Endothelial cell of umbilical vein (primary cell): ENCODE measurements around the gene ADI1. TPM values are rescaled to one million over a fixed set of nuclear protein-coding genes. Genes with fewer than 3 reads are reported as not detected.

Source experiments
- BruUV-seq: library from RNA; stranded (reverse); fragments of 400-500 nt; replicated peaks from 2 replicates; lab custom pipeline; 2021; lab: Mats Ljungman, UMichigan
- CTCF ChIA-PET: fragments of 300-600, 350-600 bp; sonication (Branson Sonifier 250); formaldehyde crosslinking; loops from one replicate; lab custom pipeline; 2021; ENCODE audit warnings: antibody characterized with exemption, inconsistent platforms; lab: Charles Lee
- POLR2A ChIA-PET: fragments of 300-600, 350-600 bp; sonication (Branson Sonifier 250); formaldehyde crosslinking; loops from one replicate; lab custom pipeline; 2021; ENCODE audit warnings: antibody characterized with exemption, inconsistent platforms; lab: Charles Lee
- DNase-seq: peaks from one replicate; pipeline ENCODE4 v3.0.0-alpha.2; 2011; ENCODE audit warnings: low read depth, low spot score
- FAIRE-seq: peaks from 2 replicates; lab custom pipeline; 2011; peaks lifted over from hg19 to GRCh38; lab: Jason Lieb, UNC
- H2AFZ ChIP-seq: 2 replicates; pipeline ENCODE4 v1.6.0; 2012; ENCODE audit warnings: low read depth, low read length, control low read depth, inconsistent platforms
- H3K27ac ChIP-seq: 2 replicates; pipeline ENCODE4 v1.5.1; 2011; ENCODE audit warnings: low read depth, mild to moderate bottlenecking, control low read depth, low read length, moderate library complexity; ENCODE audit not compliant: insufficient read depth
- H3K27me3 ChIP-seq, 2 experiments: 2 replicates each; pipeline versions ENCODE4 v1.6.0 to v1.6.1; 2011; ENCODE audit warnings: low read length in 2 of 2, mixed read lengths in 1 of 2; ENCODE audit not compliant: control insufficient read depth in 2 of 2, insufficient read depth in 2 of 2
- H3K36me3 ChIP-seq, 2 experiments: 2 replicates in 1 of 2; 3 replicates in 1 of 2; pipeline ENCODE4 v1.5.1; 2011; ENCODE audit warnings: low read length in 2 of 2, mild to moderate bottlenecking in 1 of 2, moderate library complexity in 1 of 2; ENCODE audit not compliant: control insufficient read depth in 2 of 2, insufficient read depth in 2 of 2; ENCODE audit errors: extremely low read depth in 1 of 2
- H3K4me1 ChIP-seq: 3 replicates; pipeline ENCODE4 v1.5.1; 2011; ENCODE audit warnings: mild to moderate bottlenecking, low read length; ENCODE audit not compliant: control insufficient read depth, insufficient read depth; ENCODE audit errors: extremely low read depth
- H3K4me2 ChIP-seq: 2 replicates; pipeline ENCODE4 v1.6.1; 2011; ENCODE audit warnings: low read length, control low read depth, mixed read lengths; ENCODE audit not compliant: insufficient read depth
- H3K4me3 ChIP-seq, 3 experiments: fragments of 200-600 bp in 1 of 3; sonication (generic), shearing (Covaris generic) in 1 of 3; replicated peaks in 1 of 3; 2 replicates each; pipeline ENCODE4 v1.5.1; 2011 to 2016; ENCODE audit warnings: control low read depth in 3 of 3, low read length in 3 of 3, mild to moderate bottlenecking in 2 of 3, inconsistent platforms in 1 of 3, low read depth in 1 of 3, moderate library complexity in 1 of 3; ENCODE audit not compliant: insufficient read depth in 1 of 3
- H3K79me2 ChIP-seq: 2 replicates; pipeline ENCODE4 v1.6.0; 2012; ENCODE audit warnings: low read length, inconsistent platforms; ENCODE audit not compliant: control insufficient read depth, insufficient read depth
- H3K9ac ChIP-seq: replicated peaks from 2 replicates; pipeline ENCODE3; 2011; ENCODE audit warnings: low read length, control low read depth; ENCODE audit not compliant: insufficient read depth; ENCODE audit errors: extremely low read depth
- H3K9me1 ChIP-seq: replicated peaks from 3 replicates; pipeline ENCODE4 v1.6.0; 2011; ENCODE audit warnings: mild to moderate bottlenecking, low read length; ENCODE audit not compliant: control insufficient read depth, insufficient read depth; ENCODE audit errors: extremely low read depth
- H3K9me3 ChIP-seq: replicated peaks from 2 replicates; pipeline ENCODE4 v1.5.1; 2012; ENCODE audit warnings: low read length, inconsistent platforms; ENCODE audit not compliant: control insufficient read depth, insufficient read depth
- H4K20me1 ChIP-seq: replicated peaks from 2 replicates; pipeline ENCODE3; 2011; ENCODE audit warnings: mild to moderate bottlenecking, low read length; ENCODE audit not compliant: control insufficient read depth, insufficient read depth; ENCODE audit errors: extremely low read depth
- CTCF ChIP-seq, 2 donors: IDR thresholded peaks; 1 replicate in 1 of 2; 2 replicates in 1 of 2; pipeline ENCODE4 v1.5.1; 2011; ENCODE audit warnings: low read length in 2 of 2, mild to moderate bottlenecking in 2 of 2, moderate library complexity in 2 of 2, control low read depth in 1 of 2, inconsistent platforms in 1 of 2, low read depth in 1 of 2; ENCODE audit not compliant: insufficient read depth in 1 of 2; ENCODE audit errors: extremely low read depth in 1 of 2
- EZH2 ChIP-seq: IDR thresholded peaks from 2 replicates; pipeline ENCODE4 v1.6.1; 2012; ENCODE audit warnings: borderline replicate concordance, low read depth, mild to moderate bottlenecking, moderate library complexity, low read length, inconsistent platforms; ENCODE audit not compliant: severe bottlenecking
- GATA2 ChIP-seq: IDR thresholded peaks from 2 replicates; pipeline ENCODE4 v1.7.0; 2011; ENCODE audit warnings: low read depth, mild to moderate bottlenecking, moderate library complexity, mixed read lengths, low read length; ENCODE audit not compliant: insufficient read length, insufficient read depth
- JUN ChIP-seq: IDR thresholded peaks from 2 replicates; pipeline ENCODE4 v1.6.1; 2011; ENCODE audit warnings: borderline replicate concordance, low read depth; ENCODE audit not compliant: insufficient read length, insufficient read depth
- MAX ChIP-seq: IDR thresholded peaks from 2 replicates; pipeline ENCODE4 v1.6.1; 2011; ENCODE audit not compliant: insufficient read depth, insufficient read length
- MYC ChIP-seq: IDR thresholded peaks from one replicate; pipeline ENCODE4 v1.6.1; 2011; ENCODE audit warnings: mild to moderate bottlenecking, low read depth, low read length
- POLR2A ChIP-seq: IDR thresholded peaks from 2 replicates; pipeline ENCODE4 v1.6.1; 2012; ENCODE audit warnings: low read depth, mild to moderate bottlenecking, control low read depth, low read length
- dilution Hi-C: fragments of 300-500 bp; cut with MboI; formaldehyde crosslinking; loops from one replicate; pipeline ENCODE4 v1.15.0; 2019; ENCODE audit warnings: low sequenced_read_pairs; ENCODE audit not compliant: extremely low pct_ligation_motif_present
- intact Hi-C: fragments of 100-400 bp; cut with micrococcal nuclease; formaldehyde crosslinking; loops from one replicate; pipeline ENCODE4 v1.10.0; 2022
- polyA plus RNA-seq, 4 experiments: library from polyadenylated mRNA; depleted of rRNA in 3 of 4; stranded (reverse) in 3 of 4; unstranded in 1 of 4; fragments of >200 nt; gene quantifications; 2 replicates each; pipeline versions ENCODE4 v1.2.1 to v1.2.3, GENCODE V29; 2011 to 2012; ENCODE audit warnings: missing spikeins in 1 of 4
- total RNA-seq: library from RNA; stranded (reverse); gene quantifications from 2 replicates; pipeline ENCODE4 v1.2.3, GENCODE V29; 2021

Gene ADI1
- total and polyA plus RNA-seq, 2 donors (not counting 3 experiments of a cell fraction or from before 2014, with no cell fraction given): 38.6 to 49.7 TPM

- FAIRE-seq: no peak
- DNase-seq: no peak
- no TSS peak for BruUV-seq
- Histone ChIP-seq H3K27ac (no peak overlapping the region), H3K4me2 (no peak overlapping the region), H3K4me3 (no peak overlapping the region), H3K9me3 (no peaks in the 10 kb centered on the region), H2AFZ (no peak overlapping the region), H3K79me2 (no peaks in the 10 kb centered on the region), H3K27me3 (no peaks in the 10 kb centered on the region), H3K36me3 (peaks cover 2 to 12% of the 10 kb centered on the region in 2 experiments), H3K9me1 (no peaks in the 10 kb centered on the region), H4K20me1 (no peaks in the 10 kb centered on the region), H3K9ac (no peak overlapping the region), H3K4me1 (no peaks in the 10 kb centered on the region)
- TF ChIP-seq JUN (no peak), GATA2 (no peak), MAX (no peak), CTCF (IDR thresholded peaks at IDR 0.05; ENCODE audit: extremely low read depth in 1 of 2, insufficient read depth in 1 of 2, low read depth in 1 of 2, low read length in 2 of 2) (no peak), POLR2A (no peak), EZH2 (no peak), MYC (no peak)
- ChIA-PET CTCF (interaction anchor here (0.8 to 3.9 kb wide), 8 partner anchors 9 to 38 kb away, joined by 3 to 72 read pairs (median 12); no protein-coding TSS in a partner anchor), POLR2A (no interaction called here)
- intact Hi-C loops: loop anchor here (5.0 kb wide), 1 partner anchor 84 kb away; the partner anchor contains the start of genes EIPR1 and TRAPPC12
- dilution Hi-C loops: no loop called here
Observed at GRCh38 chr2:3460831-3461800, 58.2 kb downstream of the ADI1 start.
